ENCODE measurements around the gene PHTF2. TPM values are rescaled to one million over a fixed set of nuclear protein-coding genes. Genes with fewer than 3 reads are reported as not detected.

The PHTF2 gene
- total RNA-seq, 1 experiment from 2014 or later: 26.7 TPM

- Histone ChIP-seq H3K4me3 (replicated peaks in 1 of 2; ENCODE audit: low read depth in 1 of 2, low read length in 2 of 2) (no peak overlapping the region), H3K27ac (ENCODE audit: low read depth, low read length) (no peak overlapping the region), H2AFZ (ENCODE audit: low read depth, low read length, poor library complexity, severe bottlenecking) (no peak overlapping the region), H3K9me3 (ENCODE audit: control insufficient read depth in 1 of 2, insufficient read depth in 1 of 2, low read depth in 1 of 2, low read length in 2 of 2) (no peaks in the 10 kb centered on the region), H3K79me2 (ENCODE audit: insufficient read depth, low read length) (peaks cover 5% of the 10 kb centered on the region; the same call in 1 of the 2 replicates), H3K27me3 (ENCODE audit: insufficient read depth, low read length) (no peaks in the 10 kb centered on the region), H4K20me1 (ENCODE audit: insufficient read depth) (no peaks in the 10 kb centered on the region), H3K9ac (ENCODE audit: low read length) (no peak overlapping the region), H3K4me1 (ENCODE audit: control insufficient read depth in 1 of 2, insufficient read depth in 2 of 2, low read length in 2 of 2) (no peaks in the 10 kb centered on the region), H3K4me2 (ENCODE audit: low read length) (no peak overlapping the region), H3K9me2 (ENCODE audit: insufficient read depth) (no peaks in the 10 kb centered on the region), H3K36me3 (ENCODE audit: control insufficient read depth in 1 of 2, insufficient read depth in 2 of 2, low read length in 2 of 2) (no peaks in the 10 kb centered on the region)
- DNase-seq (ENCODE audit: low read depth, low spot score) (no peak), ATAC-seq (no peak)
- POLR2A ChIA-PET: no interaction called here
- TF ChIP-seq CBX3 (IDR thresholded peaks at IDR 0.05; ENCODE audit: low read depth) (no peak), RAD21 (IDR thresholded peaks at IDR 0.05; ENCODE audit: low read depth) (no peak), REST (IDR thresholded peaks at IDR 0.05; ENCODE audit: low read depth) (no peak), YY1 (IDR thresholded peaks at IDR 0.05; ENCODE audit: extremely low read depth, insufficient replicate concordance, low read depth, low read length) (no peak), SIN3A (IDR thresholded peaks at IDR 0.05; ENCODE audit: low read depth) (no peak)
- RAD21 ChIA-PET (ENCODE audit: low non-redundant PET in 1 of 2, low total read pairs in 2 of 2, uncharacterized antibody in 2 of 2, unreplicated experiment in 2 of 2): no interaction called here
- intact Hi-C loops (cut with micrococcal nuclease): no loop called here
- CTCF ChIA-PET: no interaction called here
- BruUV-seq (replicated peaks): no TSS peak
These were observed 57.0 kb downstream of the PHTF2 start for GRCh38 chr7:77855371-77856083.

- ChIA-PET RAD21 (ENCODE audit: low non-redundant PET in 1 of 2, low total read pairs in 2 of 2, uncharacterized antibody in 2 of 2, unreplicated experiment in 2 of 2) (no interaction called here), POLR2A (no interaction called here), CTCF (no interaction called here)
- Histone ChIP-seq H2AFZ (ENCODE audit: low read depth, low read length, poor library complexity, severe bottlenecking) (no peak overlapping the region), H3K36me3 (ENCODE audit: control insufficient read depth in 1 of 2, insufficient read depth in 2 of 2, low read length in 2 of 2) (no peaks in the 10 kb centered on the region), H3K9me3 (ENCODE audit: control insufficient read depth in 1 of 2, insufficient read depth in 1 of 2, low read depth in 1 of 2, low read length in 2 of 2) (no peaks in the 10 kb centered on the region), H3K27me3 (ENCODE audit: insufficient read depth, low read length) (no peaks in the 10 kb centered on the region), H3K4me2 (ENCODE audit: low read length) (no peak overlapping the region), H3K79me2 (ENCODE audit: insufficient read depth, low read length) (no peaks in the 10 kb centered on the region), H4K20me1 (ENCODE audit: insufficient read depth) (no peaks in the 10 kb centered on the region), H3K4me3 (replicated peaks in 1 of 2; ENCODE audit: low read depth in 1 of 2, low read length in 2 of 2) (no peak overlapping the region), H3K9me2 (ENCODE audit: insufficient read depth) (no peaks in the 10 kb centered on the region), H3K4me1 (ENCODE audit: control insufficient read depth in 1 of 2, insufficient read depth in 2 of 2, low read length in 2 of 2) (no peaks in the 10 kb centered on the region), H3K27ac (ENCODE audit: low read depth, low read length) (no peak overlapping the region), H3K9ac (ENCODE audit: low read length) (no peak overlapping the region)
- ATAC-seq (no peak), DNase-seq (ENCODE audit: low read depth, low spot score) (no peak)
- BruUV-seq (replicated peaks): no TSS peak
- intact Hi-C loops (cut with micrococcal nuclease): no loop called here
- TF ChIP-seq SRF (IDR thresholded peaks at IDR 0.05; ENCODE audit: low read depth): no peak
- TF ChIP-seq POLR2AphosphoS5 (IDR thresholded peaks at IDR 0.05; ENCODE audit: low read depth, low read length): no peak
These were observed 59.7 kb downstream of the PHTF2 start for GRCh38 chr7:77858278-77858677.

Measured in HCT116 (cell line).